Measurements from ENCODE around the gene ZMYND19. TPM values are rescaled to one million over a fixed set of nuclear protein-coding genes. Genes with fewer than 3 reads are reported as not detected.
"Not testable (repeated sequence)": the region's sequence is repeated elsewhere in the genome, so short reads cannot be mapped to it uniquely, and the experiment has no call there.

ZMYND19 gene
- total RNA-seq, 1 donor from 2014 or later, result 22.2 TPM

DNA sequence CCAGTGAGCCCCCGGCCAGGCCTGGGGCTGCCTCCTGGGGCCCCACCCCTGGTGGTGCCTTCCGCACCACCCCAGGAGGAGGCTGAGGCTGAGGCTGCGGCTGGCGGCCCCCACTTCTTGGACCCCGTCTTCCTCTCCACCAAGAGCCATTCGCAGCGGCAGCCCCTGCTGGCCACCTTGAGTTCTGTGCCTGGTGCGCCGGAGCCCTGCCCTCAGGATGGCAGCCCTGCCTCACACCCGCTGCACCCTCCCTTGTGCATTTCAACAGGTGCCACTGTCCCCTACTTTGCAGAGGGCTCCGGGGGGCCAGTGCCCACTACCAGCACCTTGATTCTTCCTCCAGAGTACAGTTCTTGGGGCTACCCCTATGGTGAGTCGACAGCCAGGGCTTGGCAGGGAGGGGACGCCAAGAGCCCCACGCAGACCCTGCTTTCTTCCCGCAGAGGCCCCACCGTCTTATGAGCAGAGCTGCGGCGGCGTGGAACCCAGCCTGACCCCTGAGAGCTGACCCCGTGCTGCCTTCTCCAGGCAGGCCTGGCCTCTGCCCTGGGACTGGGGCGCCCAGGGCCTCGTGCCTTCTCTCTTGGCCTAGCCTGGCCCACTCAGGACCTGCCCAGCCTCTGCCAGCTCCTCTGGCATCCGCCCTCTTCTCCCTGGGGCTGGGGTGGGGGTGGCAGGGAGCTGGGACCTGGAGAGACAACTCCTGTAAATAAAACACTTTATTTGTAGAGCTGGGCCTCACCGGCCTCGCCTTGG lies 24.5 kb upstream of the ZMYND19 start:
- no peak for DNase-seq (ENCODE audit: low spot score)

DNA sequence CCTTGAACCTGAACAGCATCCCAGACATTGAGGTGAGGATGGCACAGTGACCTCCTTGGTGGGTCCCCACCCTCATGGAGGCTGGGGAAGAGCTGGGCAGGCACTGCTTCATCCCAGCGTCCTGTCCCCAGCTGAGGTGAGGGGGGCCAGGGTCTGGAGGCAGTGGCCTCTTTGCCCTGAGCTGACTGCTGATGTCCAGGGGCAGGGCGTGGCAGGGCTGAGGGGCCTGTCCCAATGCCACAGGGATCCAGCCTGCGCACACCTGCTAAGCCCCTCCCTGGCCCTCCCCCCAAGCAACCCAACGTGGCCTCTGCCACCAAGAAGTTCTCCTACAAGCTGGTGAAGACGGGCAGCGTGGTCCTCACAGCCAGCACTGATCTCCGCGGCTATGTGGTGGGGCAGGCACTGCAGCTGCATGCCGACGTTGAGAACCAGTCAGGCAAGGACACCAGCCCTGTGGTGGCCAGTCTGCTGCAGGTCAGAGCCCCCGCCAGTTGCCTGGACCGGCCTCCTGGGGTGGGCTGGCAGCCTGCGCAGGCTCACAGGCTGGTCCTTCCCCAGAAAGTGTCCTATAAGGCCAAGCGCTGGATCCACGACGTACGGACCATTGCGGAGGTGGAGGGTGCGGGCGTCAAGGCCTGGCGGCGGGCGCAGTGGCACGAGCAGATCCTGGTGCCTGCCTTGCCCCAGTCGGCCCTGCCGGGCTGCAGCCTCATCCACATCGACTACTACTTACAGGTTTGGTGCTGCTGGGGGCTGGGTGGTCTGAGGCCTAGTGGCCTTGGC lies 23.6 kb upstream of the ZMYND19 start:
- DNase-seq (ENCODE audit: low spot score), result no peak

DNA sequence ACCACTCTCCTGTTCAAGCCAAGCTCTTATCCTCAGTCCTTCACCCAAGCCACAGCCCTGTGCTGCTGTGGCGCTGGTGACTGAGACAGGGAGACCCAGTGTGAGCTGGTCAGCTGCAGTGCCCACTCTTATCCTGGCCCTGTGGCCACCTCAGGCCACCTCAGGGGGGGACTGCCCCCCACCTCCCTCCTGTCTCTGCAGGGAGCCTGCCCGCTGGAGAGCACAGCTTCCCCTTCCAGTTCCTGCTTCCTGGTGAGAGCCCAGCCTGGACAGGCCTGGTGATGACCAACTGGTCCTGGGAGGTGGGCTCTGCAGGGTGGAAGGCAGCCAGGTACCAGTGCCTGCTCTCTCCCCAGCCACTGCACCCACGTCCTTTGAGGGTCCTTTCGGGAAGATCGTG lies 22.9 kb upstream of the ZMYND19 start:
- no peak for DNase-seq (ENCODE audit: low spot score)

DNA sequence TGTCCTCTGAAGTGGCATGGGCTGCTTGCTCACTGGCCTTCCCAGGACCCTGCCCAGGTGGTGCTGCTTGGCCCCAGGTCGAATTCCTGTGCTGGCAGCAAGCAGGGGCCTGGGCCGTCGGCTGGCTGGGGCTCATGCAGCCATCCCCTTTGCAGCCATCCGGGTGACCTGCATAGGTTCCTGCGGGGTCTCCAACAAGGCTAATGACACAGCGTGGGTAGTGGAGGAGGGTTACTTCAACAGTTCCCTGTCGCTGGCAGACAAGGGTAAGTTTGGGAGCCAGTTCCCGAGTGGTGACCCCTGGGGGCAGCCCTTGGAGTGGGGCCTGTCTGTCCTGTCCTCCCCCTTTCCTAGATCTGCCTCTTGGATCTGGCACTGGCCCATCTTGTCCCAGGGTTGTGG lies 22.4 kb upstream of the ZMYND19 start:
- no peak for DNase-seq (ENCODE audit: low spot score)

DNA sequence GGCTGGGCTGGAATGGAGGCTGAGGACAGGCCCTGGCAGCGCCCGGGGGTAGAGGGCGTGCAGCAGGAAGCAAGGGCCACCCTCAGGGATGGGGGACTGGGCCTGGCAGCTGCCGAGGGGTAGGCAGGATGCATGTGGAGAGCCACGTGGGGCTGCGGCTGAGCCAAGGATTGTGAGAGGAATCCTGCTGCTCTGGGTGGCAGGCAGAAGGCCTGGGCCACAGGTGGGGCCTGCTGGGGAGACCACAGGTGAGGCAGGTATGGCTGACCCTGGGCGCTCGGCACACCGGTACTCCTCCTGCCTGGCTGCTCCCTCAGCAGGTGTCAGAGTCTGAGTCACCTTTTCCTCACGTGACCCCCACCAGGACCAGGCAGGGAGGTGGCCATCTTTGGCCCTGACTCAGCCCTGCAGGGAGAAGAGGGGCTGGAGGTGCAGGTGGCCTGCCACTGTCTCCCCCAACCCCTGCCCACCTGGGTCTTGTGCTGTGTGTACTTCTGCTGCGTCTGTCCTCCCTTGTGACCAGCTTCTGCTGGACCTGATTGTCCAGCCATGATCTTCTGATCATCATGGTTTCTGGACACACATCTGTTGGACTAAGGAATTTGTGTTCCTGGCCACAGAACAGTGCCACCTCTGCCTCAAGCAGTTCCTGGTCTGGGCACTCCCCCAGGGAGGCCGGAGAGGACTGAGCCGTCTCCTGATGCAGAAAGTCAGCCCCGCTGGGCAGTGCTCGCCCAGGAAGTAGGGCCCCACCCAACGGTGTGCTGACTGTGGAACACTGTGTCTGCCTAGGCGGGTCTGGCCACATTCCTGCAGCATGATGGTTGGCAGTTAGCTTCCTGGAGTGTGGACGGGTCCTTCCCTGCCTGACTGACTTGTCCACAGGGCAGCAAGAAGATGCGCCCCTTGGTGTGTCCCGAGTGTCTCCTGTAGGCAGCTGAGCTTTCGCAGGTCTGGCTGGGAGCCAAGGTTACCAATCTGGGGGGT lies 21.6 kb upstream of the ZMYND19 start:
- peak; percentile 94 for DNase-seq (ENCODE audit: low spot score)

DNA sequence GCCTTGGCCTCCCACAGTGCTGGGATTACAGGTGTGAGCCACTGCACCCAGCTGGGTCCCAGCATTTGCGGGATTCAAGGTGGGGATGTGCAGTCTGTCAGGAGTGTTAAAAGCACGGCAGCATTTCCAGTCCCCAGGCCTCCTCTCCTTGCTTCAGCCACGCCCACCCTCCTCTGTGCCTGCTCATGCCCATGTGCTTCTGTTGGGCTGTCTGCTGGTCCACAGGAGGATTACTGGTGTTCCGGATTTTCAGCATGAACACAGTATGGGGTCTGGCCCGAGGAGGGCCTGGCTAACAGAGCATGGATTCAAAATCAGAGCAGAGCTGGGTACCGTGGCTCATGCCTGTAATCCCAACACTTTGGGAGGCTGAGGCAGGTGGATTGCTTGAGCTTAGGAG lies 20.6 kb upstream of the ZMYND19 start:
- no peak for DNase-seq (ENCODE audit: low spot score)

DNA sequence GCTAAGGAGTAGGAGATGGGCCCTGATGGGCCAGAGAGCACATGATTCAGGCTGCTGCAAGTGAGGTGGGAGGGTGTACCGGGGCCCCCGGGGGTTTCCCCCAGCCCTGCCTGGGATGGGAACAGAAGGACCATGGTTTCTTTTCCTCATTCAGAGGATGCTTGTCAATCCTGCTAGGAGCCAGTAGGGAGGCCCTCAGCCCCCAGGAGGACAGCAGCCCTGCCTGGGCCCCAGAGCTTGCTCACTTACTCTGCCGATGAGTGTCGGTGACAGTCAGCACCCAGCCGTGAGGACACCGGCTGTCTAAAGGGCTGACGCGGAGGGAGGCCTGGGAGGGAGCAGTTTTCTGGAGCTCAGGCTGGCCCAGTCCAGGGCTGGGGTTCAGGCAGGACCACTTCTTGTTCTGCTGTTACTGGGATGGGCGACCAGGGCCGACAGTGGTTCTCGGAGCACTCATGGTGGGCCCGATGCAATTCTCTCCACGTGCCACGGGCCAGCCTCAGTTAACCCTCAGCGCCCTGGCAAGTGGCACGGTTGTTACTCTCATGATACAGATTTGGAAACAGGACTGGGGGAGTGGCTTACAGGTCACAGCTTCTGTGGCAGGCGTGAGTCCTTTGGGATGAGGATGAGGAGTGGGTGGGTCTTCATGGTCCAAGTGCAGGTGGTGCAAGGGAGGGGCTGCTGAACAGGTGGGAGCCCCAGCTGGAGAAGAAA lies 17.0 kb upstream of the ZMYND19 start:
- no peak for DNase-seq (ENCODE audit: low spot score)

DNA sequence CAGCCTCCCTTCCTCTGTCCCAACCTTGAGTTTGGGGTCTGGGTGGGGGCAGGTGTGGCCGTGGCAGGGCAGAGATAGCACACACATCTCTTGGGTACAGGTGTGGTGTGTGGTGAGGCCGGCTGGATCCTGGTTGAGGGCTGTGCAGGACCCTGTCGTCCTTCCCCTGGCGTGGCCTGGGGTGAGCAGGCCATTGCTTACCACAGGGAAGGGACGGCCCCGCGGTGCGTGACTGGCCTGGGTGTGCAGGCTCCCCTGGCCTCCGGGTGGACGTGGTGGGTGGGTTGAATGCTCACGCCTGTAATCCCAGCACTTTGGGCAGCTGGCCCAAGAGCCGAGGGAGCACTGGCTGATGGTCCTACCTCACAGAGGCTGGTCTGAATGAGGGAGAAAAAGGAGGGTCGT lies 16.4 kb upstream of the ZMYND19 start:
- DNase-seq (ENCODE audit: low spot score), result no peak

DNA sequence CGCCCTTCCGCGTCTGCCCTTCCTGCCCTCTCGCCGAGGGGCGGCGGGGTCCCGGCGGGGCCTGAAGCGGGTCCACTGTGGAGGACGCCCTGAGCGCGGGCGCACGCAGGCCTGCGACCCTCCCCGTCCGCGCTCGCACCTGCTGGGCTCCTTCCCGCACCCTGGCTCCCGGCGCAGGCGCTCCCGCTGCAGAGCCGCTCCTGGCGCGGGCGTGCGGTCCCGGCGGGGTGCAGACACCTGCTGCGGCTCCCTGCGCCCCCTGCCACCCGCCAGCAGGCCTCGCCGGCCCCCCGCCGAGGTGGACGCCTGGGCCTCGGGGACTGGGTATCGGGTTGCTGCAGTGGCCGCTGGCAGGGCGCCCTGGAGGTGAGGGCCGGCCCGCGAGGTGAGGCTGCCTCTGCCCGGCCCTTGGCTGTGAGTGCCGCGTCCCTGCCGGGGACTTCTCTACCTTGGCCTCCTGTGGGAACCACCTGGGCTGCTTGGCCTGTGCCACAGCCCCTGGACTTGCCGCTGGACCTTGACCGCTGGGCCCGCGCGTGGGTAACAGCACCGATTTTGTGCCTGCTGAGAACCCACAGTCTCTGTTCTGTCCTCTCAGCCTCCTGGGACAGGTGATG lies 15.8 kb upstream of the ZMYND19 start:
- DNase-seq (ENCODE audit: low spot score), result no peak

DNA sequence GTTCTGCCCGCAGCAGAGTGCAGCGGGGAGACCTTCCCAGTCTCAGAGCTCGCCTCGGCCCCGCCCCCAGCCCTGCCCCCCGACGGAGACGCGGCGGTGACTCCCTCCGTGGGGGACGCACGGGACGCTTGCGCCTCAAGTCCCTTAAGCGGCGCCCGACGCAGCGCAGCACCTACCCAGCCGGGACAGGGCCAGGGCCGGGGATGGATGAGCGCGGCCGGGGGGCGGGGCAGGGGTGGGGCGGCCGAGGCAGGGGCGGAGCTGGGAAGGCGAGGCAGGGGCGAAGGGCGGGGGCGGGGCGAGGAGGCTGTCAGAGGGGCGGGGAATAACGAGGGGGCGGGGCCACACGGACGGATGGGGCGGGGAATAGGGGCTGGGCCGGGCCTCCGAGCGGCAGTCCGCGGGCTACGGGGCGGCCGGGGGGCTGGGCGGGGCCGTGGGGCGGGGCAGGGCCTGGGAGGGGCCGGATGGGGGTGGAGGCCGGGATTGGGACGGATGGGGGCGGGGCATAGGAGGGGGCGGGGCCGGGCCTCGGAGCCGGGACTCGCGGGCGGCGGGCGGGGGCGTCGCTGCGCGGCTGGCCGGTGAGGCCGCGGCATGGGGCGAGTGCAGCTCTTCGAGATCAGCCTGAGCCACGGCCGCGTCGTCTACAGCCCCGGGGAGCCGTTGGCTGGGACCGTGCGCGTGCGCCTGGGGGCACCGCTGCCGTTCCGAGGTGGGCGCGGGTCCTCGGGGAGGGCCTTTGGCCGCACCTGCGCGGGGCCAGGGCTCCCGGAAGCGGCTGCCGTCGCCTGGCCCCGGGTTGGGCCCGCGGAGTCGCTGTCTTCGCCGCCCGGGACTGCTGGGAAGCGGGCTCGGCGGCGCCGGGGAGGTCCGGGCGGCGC lies 15.1 kb upstream of the ZMYND19 start, which contains the start of gene ARRDC1:
ARRDC1 (plus strand) TSS at position 566 of the 884 bp plus-strand sequence; CDS start at position 598, 32 bp downstream.
- DNase-seq (ENCODE audit: low spot score), result peak; percentile 94

DNA sequence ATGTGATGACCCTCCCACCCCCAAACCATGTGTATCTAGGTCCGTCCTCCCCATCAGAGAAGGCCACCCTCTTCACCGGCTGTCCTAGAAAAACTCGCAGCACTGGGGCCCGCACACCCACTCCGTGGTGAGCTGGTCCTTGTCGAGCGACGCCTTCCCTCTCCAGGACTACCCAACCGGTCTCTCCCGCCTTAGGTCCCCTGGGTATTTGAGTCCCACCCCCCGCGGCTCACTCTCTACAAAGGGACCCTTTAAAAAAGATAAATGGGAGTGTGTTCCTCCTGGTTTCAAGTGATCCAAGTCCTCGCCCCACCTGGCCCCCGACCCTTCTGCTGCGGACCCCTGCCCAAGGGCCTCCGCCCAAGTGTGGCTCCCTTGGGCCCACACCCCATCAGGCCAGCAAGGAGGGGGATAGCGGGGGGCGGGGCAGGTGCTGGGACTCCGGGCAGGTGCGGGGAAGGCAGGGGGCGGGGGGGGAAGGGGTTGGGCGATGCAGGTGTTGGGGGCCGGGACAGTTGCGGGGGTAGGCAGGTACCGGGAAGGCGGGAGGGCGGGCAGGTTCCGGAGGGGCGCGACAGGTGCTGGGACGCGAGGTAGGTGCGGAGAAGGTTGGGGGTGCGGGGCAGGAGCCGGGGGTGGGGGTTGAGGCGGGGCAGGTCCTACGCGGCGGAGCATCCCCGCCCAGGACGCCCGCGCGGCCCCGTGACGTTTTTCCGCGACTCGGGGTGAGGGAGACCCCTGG lies 14.2 kb upstream of the ZMYND19 start:
- no peak for DNase-seq (ENCODE audit: low spot score)

DNA sequence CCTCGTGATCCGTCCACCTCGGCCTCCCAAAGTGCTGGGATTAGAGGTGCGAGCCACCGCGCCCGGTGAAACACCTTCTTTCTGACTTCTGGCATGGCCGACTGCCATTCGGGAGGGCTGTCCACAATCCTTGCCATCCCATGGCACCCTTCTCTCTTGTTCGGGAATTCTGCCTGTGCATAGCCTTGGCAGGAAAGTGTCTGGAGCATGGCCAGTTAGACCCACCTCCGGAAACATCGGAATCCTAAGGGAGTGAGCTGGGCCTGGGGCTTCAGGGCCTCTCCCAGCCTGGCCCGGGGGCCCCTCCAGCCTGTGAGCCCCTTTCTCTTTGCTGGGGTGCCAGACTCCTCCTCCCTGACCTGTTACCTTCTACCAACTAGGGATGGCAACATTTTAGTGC lies 13.6 kb upstream of the ZMYND19 start:
- DNase-seq (ENCODE audit: low spot score), result no peak

DNA sequence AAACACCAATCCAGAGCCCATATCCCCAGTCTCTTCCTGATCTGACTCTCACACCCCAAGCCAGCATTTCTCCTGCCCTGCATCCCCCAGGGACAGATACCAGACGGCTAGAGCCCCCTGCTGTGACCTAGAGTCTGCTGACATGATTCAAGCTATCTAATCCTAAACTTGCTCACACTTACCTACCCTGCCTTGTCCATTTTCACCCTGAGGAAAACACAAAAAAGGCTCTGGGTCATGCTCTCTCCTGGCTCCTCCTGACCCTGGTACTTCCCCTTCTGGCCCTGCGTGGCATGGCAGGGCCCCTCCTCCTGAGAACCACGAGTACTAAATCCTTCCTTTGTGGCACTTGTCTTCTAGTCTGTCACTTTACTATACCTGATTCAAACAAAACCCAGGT lies 12.3 kb upstream of the ZMYND19 start:
- no peak for DNase-seq (ENCODE audit: low spot score)

DNA sequence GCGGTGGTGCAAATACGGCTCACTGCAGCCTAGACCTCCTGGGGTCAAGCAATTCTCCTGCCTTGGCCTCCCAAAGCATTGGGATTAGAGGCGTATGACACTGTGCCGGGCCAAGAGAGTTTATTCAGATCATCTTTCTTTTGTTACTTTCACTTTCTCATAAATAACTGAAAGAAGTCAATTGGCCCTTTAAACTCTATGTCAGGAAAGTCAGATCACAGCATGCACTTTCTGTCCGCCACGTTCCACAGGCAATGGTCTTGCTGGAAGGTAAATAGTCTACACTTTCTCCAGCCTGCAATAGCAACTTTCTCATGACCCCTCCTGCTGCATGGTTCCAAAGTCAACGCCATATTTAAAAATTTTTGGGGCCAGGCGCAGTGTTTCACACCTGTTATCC lies 8.6 kb upstream of the ZMYND19 start:
- DNase-seq (ENCODE audit: low spot score), result no peak

DNA sequence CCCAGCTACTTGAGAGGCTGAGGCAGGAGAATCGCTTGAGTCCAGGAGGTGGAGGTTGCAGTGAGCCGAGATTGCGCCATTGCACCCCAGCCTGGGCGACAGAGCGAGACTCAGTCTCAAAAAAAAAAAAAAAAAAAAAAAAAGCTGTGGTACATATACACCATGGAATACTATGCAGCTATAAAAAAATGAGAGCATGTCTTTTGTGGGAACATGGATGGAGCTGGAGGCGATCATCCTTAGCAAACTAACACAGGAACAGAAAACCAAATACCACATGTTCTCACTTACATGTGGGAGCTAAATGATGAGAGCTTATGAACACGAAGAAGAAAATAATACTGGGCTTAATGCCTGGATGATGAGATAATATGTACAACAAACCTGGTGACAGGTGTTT lies 6.3 kb upstream of the ZMYND19 start:
- not testable (repeated sequence) for DNase-seq (ENCODE audit: low spot score)

DNA sequence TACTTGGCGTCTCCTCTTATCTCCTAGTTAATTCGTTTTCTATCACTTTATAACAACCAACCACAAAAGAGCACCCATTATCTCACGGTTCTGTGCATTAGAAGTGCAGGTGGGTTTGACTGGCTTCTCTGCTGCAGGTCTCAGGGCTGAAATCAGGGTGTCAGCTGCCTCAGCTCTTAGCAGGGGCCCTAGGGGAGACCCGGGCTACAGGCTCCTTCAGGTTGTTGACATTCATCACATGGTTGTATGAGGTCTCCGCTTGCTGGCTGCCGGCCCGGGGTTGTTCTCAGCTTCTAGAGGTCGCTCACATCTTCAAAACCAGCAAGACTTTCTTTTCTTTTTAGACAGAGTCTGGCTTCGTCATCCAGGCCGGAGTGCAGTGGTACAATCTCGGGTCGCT lies 2.9 kb upstream of the ZMYND19 start:
- DNase-seq (ENCODE audit: low spot score), result no peak

DNA sequence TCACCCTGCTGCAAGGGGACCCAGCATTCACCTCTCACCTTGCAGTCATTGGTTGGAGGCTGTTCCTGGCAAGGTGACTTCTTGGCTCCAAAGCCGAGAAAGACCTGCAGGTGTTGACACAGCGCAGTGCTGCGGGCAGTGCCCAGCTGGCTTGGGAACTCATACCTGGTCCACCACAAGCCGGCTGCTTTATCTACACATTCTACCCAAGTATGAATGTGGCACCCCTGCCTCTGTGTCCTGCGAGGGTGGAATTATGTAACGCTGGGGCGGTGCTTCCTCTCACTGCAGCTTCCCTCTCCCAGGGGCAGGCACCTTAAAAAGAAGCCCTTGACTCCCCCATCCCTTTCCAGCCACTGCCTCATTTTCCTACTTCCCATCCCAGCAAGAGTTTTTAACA lies 2.5 kb upstream of the ZMYND19 start:
- no peak for DNase-seq (ENCODE audit: low spot score)

DNA sequence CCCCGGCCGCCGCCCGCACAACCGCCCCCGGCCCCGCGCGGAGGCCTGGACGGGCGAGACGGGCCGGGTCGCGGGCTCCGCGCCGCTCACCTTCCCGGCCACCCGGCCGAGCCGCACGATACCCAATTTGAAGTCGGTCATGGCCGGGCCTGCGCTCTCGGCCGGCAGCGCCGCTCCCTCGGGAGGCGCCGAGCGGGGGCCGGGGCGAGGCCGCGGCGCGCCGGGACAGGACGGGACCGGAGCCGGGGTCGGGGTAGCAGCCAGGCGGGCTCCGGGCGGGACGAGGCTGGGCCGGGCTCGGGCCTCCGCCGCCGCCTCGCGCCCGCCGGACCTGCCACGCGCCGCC lies 216 bp downstream of the ZMYND19 start:
- no peak for DNase-seq (ENCODE audit: low spot score)

DNA sequence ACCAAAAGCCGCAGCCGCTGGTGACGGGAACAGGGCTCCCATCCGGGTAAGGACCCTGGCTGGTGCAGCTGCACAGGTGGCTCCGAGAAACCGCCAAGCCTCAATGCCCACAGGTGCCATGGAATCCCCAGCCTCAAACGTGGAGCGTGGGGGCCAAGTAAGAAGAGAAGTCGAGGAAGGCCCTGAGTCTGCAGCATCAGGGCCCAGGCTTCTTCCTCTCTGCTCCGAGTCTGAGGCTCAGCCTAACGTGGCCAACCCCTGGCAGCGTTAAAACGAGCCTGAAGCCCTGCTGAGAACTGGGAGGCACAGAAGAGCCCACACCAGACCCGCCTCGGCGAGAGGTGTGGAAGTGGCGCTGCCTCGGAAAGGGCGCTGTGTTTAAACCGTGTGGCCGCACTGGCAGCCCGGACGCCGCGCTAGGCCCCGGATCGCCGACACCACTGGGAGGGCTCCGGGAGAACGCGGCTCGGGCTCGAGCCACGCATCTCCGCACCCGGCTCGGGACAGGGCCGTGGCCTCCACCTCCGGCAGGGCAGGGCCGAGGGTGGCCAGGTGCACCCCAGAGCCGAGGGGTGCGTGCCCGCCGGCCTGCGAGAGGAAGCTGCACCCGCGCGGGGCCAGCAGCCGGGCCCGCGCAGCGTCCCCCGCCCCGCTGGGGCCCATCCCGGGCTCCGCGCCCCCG lies 730 bp downstream of the ZMYND19 start:
- DNase-seq (ENCODE audit: low spot score), result no peak
